Mesothelial cell of epicardium (in vitro differentiated cells): ENCODE measurements around the gene GLIS2. TPM values are rescaled to one million over a fixed set of nuclear protein-coding genes. Genes with fewer than 3 reads are reported as not detected.

Experiments used
- DNase-seq, 2 experiments: peaks; one replicate each; pipeline ENCODE4 v3.0.0; 2021; ENCODE audit warnings: low spot score in 2 of 2; ENCODE audit not compliant: unreplicated experiment in 2 of 2
- H3K27ac Mint-ChIP-seq: 2 replicates; pipeline ENCODE4 v1.8.0; 2021; ENCODE audit warnings: mixed read lengths
- H3K27me3 Mint-ChIP-seq: 2 replicates; pipeline ENCODE4 v1.8.0; 2021; ENCODE audit warnings: low read depth, mixed read lengths
- H3K36me3 Mint-ChIP-seq: 2 replicates; pipeline ENCODE4 v1.8.0; 2021; ENCODE audit warnings: mixed read lengths
- H3K4me1 Mint-ChIP-seq: 2 replicates; pipeline ENCODE4 v1.8.0; 2021; ENCODE audit warnings: mixed read lengths
- H3K4me3 Mint-ChIP-seq: 2 replicates; pipeline ENCODE4 v1.8.0; 2021; ENCODE audit warnings: mild to moderate bottlenecking, moderate library complexity, mixed read lengths
- H3K9me3 Mint-ChIP-seq: 2 replicates; pipeline ENCODE4 v1.8.0; 2021; ENCODE audit warnings: mixed read lengths
- CTCF ChIP-seq: fragments of 200-600 bp; sonication (generic); IDR thresholded peaks from one replicate; pipeline ENCODE4 v1.5.0; 2021; ENCODE audit warnings: antibody characterized with exemption; ENCODE audit not compliant: unreplicated experiment
- total RNA-seq: library from RNA; stranded (reverse); gene quantifications from 3 replicates; pipeline ENCODE4 v1.2.1, GENCODE V29; 2021

Gene GLIS2
- total RNA-seq, 1 donor from 2014 or later, result 79.6 TPM

GRCh38 chr16:4347765-4348509, 32.1 kb downstream of the GLIS2 start:
- Mint-ChIP-seq H3K27ac (peak overlapping the region; percentile 7), H3K27me3 (no peaks in the 10 kb centered on the region), H3K4me3 (peak overlapping the region; percentile 13), H3K36me3 (peaks cover 13% of the 10 kb centered on the region), H3K4me1 (peaks cover 15% of the 10 kb centered on the region), H3K9me3 (no peaks in the 10 kb centered on the region)
- TF ChIP-seq CTCF, result no peak
- no peak for DNase-seq

- H3K9me3 Mint-ChIP-seq, result no peaks in the 10 kb centered on the region
- no peaks in the 10 kb centered on the region for H3K27me3 Mint-ChIP-seq
- no peak for DNase-seq
- H3K4me3 Mint-ChIP-seq, result no peak overlapping the region
- H3K36me3 Mint-ChIP-seq, result peaks cover 7% of the 10 kb centered on the region
- no peak overlapping the region for H3K27ac Mint-ChIP-seq
- TF ChIP-seq CTCF, result no peak
- peaks cover 15% of the 10 kb centered on the region for H3K4me1 Mint-ChIP-seq
Measured at GRCh38 chr16:4349332-4349731, 33.5 kb downstream of the GLIS2 start.

- H3K4me3 Mint-ChIP-seq, result peak overlapping the region; percentile 86
- H3K36me3 Mint-ChIP-seq, result peaks cover under 1% of the 10 kb centered on the region
- peaks cover 15% of the 10 kb centered on the region for H3K4me1 Mint-ChIP-seq
- DNase-seq, result no peak
- no peaks in the 10 kb centered on the region for H3K9me3 Mint-ChIP-seq
- TF ChIP-seq CTCF, result no peak
- H3K27me3 Mint-ChIP-seq, result no peaks in the 10 kb centered on the region
- peak overlapping the region; percentile 83 for H3K27ac Mint-ChIP-seq
Measured at GRCh38 chr16:4350365-4350786, 34.5 kb downstream of the GLIS2 start.

- Mint-ChIP-seq H3K27ac (peak within 1 kb of the TSS; percentile 86), H3K9me3 (no peaks in the 10 kb centered on the region), H3K4me1 (peaks cover 15% of the 10 kb centered on the region), H3K36me3 (no peaks in the 10 kb centered on the region), H3K4me3 (peak within 1 kb of the TSS; percentile 86), H3K27me3 (no peaks in the 10 kb centered on the region)
- DNase-seq, result peak; percentile 92 to 96
- no peak for TF ChIP-seq CTCF
Measured at GRCh38 chr16:4350787-4351659, 35.2 kb downstream of the GLIS2 start, which contains the start of gene PAM16. TSS of gene PAM16 (minus strand) at chr16:4351321. CDS start at chr16:4351234, 87 bp downstream.

GRCh38 chr16:4351880-4352279, 36.0 kb downstream of the GLIS2 start:
- Mint-ChIP-seq H3K36me3 (no peaks in the 10 kb centered on the region), H3K27ac (peak overlapping the region; percentile 82), H3K4me3 (peak overlapping the region; percentile 86), H3K9me3 (no peaks in the 10 kb centered on the region), H3K27me3 (no peaks in the 10 kb centered on the region), H3K4me1 (peaks cover 15% of the 10 kb centered on the region)
- no peak for DNase-seq
- TF ChIP-seq CTCF, result no peak
